Activated B cell treated with CpG ODN at 0.5 μM for 24 hours (primary cell): Measurements from ENCODE around the gene SERPINE2. TPM values are rescaled to one million over a fixed set of nuclear protein-coding genes. Genes with fewer than 3 reads are reported as not detected.

Source experiments
- ATAC-seq: fragments of 200-7000 bp; cut with Tn5 transposase; one replicate; pipeline ENCODE4 v1.10.0; 2021; ENCODE audit warnings: low read depth, mild to moderate bottlenecking, moderate library complexity
- CTCF ChIA-PET: fragments of 350-600 bp; sonication (Branson Sonifier 250); formaldehyde crosslinking; loops from one replicate; lab custom pipeline; 2021; ENCODE audit warnings: antibody characterized with exemption; lab: Charles Lee
- POLR2A ChIA-PET: fragments of 350-600 bp; sonication (Branson Sonifier 250); formaldehyde crosslinking; loops from one replicate; lab custom pipeline; 2021; ENCODE audit warnings: antibody characterized with exemption; lab: Charles Lee
- DNase-seq: peaks from one replicate; pipeline ENCODE4 v3.0.0; 2022
- H3K27ac Mint-ChIP-seq: one replicate; pipeline ENCODE4 v1.8.0; 2020; ENCODE audit warnings: mixed read lengths
- H3K27me3 Mint-ChIP-seq: one replicate; pipeline ENCODE4 v1.8.0; 2021; ENCODE audit warnings: mixed read lengths
- H3K36me3 Mint-ChIP-seq: one replicate; pipeline ENCODE4 v1.8.0; 2021; ENCODE audit warnings: low read depth, mixed read lengths
- H3K4me1 Mint-ChIP-seq: one replicate; pipeline ENCODE4 v1.8.0; 2021; ENCODE audit warnings: mixed read lengths
- H3K4me3 Mint-ChIP-seq: one replicate; pipeline ENCODE4 v1.8.0; 2020; ENCODE audit warnings: mild to moderate bottlenecking, mixed read lengths
- H3K9me3 Mint-ChIP-seq: one replicate; pipeline ENCODE4 v1.8.0; 2020; ENCODE audit warnings: mixed read lengths
- CTCF ChIP-seq: fragments of 200-600 bp; IDR thresholded peaks from one replicate; pipeline ENCODE4 v1.8.0; 2022; ENCODE audit warnings: antibody characterized with exemption, mild to moderate bottlenecking
- intact Hi-C: fragments of 100-400 bp; cut with micrococcal nuclease; formaldehyde crosslinking; loops from one replicate; pipeline ENCODE4 v1.15.1; 2024
- total RNA-seq: library from RNA; stranded (reverse); gene quantifications from 2 replicates; pipeline ENCODE4 v1.2.3, GENCODE V29; 2022

Gene SERPINE2
- total RNA-seq, 1 donor from 2014 or later: 1.1 TPM

- H3K9me3 Mint-ChIP-seq: peaks cover 5% of the 10 kb centered on the region
- intact Hi-C loops: loop anchor here (2.0 kb wide), 1 partner anchor 15 kb away; no protein-coding TSS in a partner anchor
- no peak for TF ChIP-seq CTCF
- peaks cover 72% of the 10 kb centered on the region for H3K4me1 Mint-ChIP-seq
- ATAC-seq: no peak
- H3K27me3 Mint-ChIP-seq: no peaks in the 10 kb centered on the region
- H3K27ac Mint-ChIP-seq: peak overlapping the region; percentile 59
- ChIA-PET POLR2A (interaction anchor here (0.8 to 1.0 kb wide), 2 partner anchors 8 to 41 kb away, joined by 3 to 7 read pairs; no protein-coding TSS in a partner anchor), CTCF (no interaction called here)
- no peak overlapping the region for H3K4me3 Mint-ChIP-seq
- no peak for DNase-seq
- H3K36me3 Mint-ChIP-seq: peaks cover 25% of the 10 kb centered on the region
Observed at GRCh38 chr2:223937535-223937934, 101.6 kb downstream of the SERPINE2 start.

GRCh38 chr2:223936862-223937326 is 102.2 kb downstream of the SERPINE2 start:
- POLR2A ChIA-PET: interaction anchor here (0.6 to 1.8 kb wide), 4 partner anchors 8 to 42 kb away, joined by 3 to 9 read pairs (median 4); partner anchors contain the start of gene WDFY1
- H3K36me3 Mint-ChIP-seq: peaks cover 24% of the 10 kb centered on the region
- DNase-seq (no peak), ATAC-seq (no peak)
- peaks cover 5% of the 10 kb centered on the region for H3K9me3 Mint-ChIP-seq
- CTCF ChIA-PET: no interaction called here
- intact Hi-C loops: loop anchor here (2.0 kb wide), 1 partner anchor 14 kb away; no protein-coding TSS in a partner anchor
- no peak for TF ChIP-seq CTCF
- peak overlapping the region; percentile 35 for H3K4me3 Mint-ChIP-seq
- H3K4me1 Mint-ChIP-seq: peaks cover 72% of the 10 kb centered on the region
- H3K27ac Mint-ChIP-seq: peak overlapping the region; percentile 59
- H3K27me3 Mint-ChIP-seq: no peaks in the 10 kb centered on the region

GRCh38 chr2:223935459-223936125 is 103.5 kb downstream of the SERPINE2 start:
- no peak for TF ChIP-seq CTCF
- Mint-ChIP-seq H3K27me3 (no peaks in the 10 kb centered on the region), H3K27ac (peak overlapping the region; percentile 0), H3K4me3 (no peak overlapping the region), H3K9me3 (peaks cover 5% of the 10 kb centered on the region), H3K4me1 (peaks cover 76% of the 10 kb centered on the region), H3K36me3 (peaks cover 18% of the 10 kb centered on the region)
- DNase-seq: no peak
- CTCF ChIA-PET: interaction anchor here (2.0 kb wide), 1 partner anchor 33 kb away, joined by 4 read pairs; no protein-coding TSS in a partner anchor
- intact Hi-C loops: loop anchor here (2.0 kb wide), 1 partner anchor 13 kb away; no protein-coding TSS in a partner anchor
- no peak for ATAC-seq
- POLR2A ChIA-PET: interaction anchor here (0.6 to 1.8 kb wide), 6 partner anchors 10 to 1293 kb away, joined by 3 to 9 read pairs (median 6); partner anchors contain the start of gene WDFY1

- no peak for TF ChIP-seq CTCF
- CTCF ChIA-PET: interaction anchor here (2.0 kb wide), 1 partner anchor 33 kb away, joined by 4 read pairs; no protein-coding TSS in a partner anchor
- peaks cover 80% of the 10 kb centered on the region for H3K4me1 Mint-ChIP-seq
- H3K9me3 Mint-ChIP-seq: peaks cover 5% of the 10 kb centered on the region
- POLR2A ChIA-PET: interaction anchor here (0.6 kb wide), 1 partner anchor 15 kb away, joined by 5 read pairs; no protein-coding TSS in a partner anchor
- no peak for DNase-seq
- H3K4me3 Mint-ChIP-seq: no peak overlapping the region
- H3K27me3 Mint-ChIP-seq: no peaks in the 10 kb centered on the region
- no peak for ATAC-seq
- intact Hi-C loops: no loop called here
- H3K27ac Mint-ChIP-seq: no peak overlapping the region
- H3K36me3 Mint-ChIP-seq: peaks cover 18% of the 10 kb centered on the region
Observed at GRCh38 chr2:223934870-223935269, 104.2 kb downstream of the SERPINE2 start.
